OCI-LY1 (cell line): ENCODE measurements around the gene POLR3A.

ENCODE experiments used
- EZH2 ChIP-seq: fragments of 200-600 bp; sonication (generic), shearing (Covaris generic); IDR thresholded peaks from 2 replicates; pipeline ENCODE4 v1.8.0; 2017; ENCODE audit warnings: borderline replicate concordance, mixed run types, mild to moderate bottlenecking, antibody characterized with exemption, low read length, moderate library complexity, mixed read lengths
- TF ChIP-seq, protein P1 (sequence below): fragments of 200-600 bp; sonication (generic), shearing (Covaris generic); IDR thresholded peaks from 2 replicates; pipeline ENCODE4 v1.5.1; 2017; ENCODE audit warnings: mild to moderate bottlenecking, antibody characterized with exemption, low read length, moderate library complexity, mixed read lengths

DNA sequence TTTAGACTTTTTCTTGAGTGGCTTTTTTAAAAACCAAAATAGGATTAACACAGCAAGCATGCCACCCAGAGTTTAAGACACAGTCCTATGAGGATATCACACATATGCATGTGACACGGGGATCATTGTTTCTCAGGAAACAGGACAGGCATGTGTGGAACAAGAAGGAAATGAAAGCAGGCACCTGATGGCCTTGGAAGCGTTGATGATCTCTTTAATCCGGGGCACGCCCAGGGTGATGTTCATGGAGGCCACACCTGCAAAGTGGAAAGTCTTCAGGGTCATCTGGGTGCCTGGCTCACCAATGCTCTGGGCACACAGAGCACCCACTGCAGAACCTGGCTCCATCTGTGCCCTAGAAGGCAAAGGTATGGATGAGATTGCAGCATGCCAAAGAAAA lies 44.3 kb downstream of the POLR3A start:
- TF ChIP-seq, protein P1, sequence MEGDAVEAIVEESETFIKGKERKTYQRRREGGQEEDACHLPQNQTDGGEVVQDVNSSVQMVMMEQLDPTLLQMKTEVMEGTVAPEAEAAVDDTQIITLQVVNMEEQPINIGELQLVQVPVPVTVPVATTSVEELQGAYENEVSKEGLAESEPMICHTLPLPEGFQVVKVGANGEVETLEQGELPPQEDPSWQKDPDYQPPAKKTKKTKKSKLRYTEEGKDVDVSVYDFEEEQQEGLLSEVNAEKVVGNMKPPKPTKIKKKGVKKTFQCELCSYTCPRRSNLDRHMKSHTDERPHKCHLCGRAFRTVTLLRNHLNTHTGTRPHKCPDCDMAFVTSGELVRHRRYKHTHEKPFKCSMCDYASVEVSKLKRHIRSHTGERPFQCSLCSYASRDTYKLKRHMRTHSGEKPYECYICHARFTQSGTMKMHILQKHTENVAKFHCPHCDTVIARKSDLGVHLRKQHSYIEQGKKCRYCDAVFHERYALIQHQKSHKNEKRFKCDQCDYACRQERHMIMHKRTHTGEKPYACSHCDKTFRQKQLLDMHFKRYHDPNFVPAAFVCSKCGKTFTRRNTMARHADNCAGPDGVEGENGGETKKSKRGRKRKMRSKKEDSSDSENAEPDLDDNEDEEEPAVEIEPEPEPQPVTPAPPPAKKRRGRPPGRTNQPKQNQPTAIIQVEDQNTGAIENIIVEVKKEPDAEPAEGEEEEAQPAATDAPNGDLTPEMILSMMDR: no peak
- no peak for TF ChIP-seq EZH2
